ENCODE results near the gene MFRP.

The MFRP gene

DNA sequence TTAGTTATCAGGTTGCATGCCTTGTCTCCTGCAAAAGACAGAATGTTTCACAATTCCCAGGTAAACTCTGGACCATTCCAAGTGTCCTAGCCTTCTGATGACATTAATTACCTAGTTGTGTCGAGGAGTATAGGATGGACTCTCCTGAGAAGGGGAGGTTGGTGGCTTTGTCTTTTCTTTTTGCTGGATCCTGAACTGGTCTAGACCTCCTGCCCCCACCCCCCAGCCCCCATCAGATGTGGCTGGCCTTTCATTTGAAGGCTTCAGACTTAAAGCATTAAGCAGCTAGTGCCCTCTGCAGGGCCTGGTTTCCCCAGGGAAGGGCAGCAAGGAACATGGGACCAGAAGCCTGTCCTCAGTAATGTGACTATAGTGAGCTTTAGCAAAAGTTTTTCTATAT is 39.3 kb downstream of the MFRP start:
- DNase-seq (ENCODE audit: low read depth), result no peak
- TF ChIP-seq, protein P1, sequence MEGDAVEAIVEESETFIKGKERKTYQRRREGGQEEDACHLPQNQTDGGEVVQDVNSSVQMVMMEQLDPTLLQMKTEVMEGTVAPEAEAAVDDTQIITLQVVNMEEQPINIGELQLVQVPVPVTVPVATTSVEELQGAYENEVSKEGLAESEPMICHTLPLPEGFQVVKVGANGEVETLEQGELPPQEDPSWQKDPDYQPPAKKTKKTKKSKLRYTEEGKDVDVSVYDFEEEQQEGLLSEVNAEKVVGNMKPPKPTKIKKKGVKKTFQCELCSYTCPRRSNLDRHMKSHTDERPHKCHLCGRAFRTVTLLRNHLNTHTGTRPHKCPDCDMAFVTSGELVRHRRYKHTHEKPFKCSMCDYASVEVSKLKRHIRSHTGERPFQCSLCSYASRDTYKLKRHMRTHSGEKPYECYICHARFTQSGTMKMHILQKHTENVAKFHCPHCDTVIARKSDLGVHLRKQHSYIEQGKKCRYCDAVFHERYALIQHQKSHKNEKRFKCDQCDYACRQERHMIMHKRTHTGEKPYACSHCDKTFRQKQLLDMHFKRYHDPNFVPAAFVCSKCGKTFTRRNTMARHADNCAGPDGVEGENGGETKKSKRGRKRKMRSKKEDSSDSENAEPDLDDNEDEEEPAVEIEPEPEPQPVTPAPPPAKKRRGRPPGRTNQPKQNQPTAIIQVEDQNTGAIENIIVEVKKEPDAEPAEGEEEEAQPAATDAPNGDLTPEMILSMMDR (IDR thresholded peaks at IDR 0.05; ENCODE audit: low read depth, low read length, missing control alignments), result peak; percentile 24
- in situ Hi-C loops (cut with HindIII; ENCODE audit: low sequenced_read_pairs), result no loop called here
- H3K4me3 ChIP-seq (ENCODE audit: low read depth, low read length), result no peak overlapping the region

DNA sequence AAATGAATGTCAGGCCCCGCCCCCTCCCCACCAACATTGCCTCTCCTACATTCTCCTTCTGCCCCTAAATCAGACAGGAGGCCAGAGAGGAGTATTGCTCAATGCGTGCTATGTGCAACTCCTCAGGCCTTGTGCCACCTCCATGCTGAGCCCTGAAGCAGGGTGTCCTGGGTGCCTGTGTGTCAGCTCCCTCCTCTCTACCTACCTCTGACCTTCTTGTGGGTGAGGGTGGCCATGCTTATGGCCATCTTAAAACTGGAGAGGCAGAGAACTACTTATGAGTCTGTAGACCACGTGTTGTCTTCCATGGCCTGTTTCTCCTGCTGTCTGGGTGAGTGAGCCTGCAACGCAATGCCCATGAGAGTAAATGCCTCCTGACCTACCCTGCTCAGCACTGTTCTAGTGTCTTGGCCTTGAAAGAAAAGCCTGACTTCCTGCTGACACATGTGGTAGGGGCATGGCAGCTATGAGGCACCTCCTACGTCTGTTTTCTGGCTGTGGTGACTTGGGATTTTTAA is 40.1 kb downstream of the MFRP start:
- DNase-seq (ENCODE audit: low read depth), result no peak
- no peak overlapping the region for H3K4me3 ChIP-seq (ENCODE audit: low read depth, low read length)
- TF ChIP-seq, protein P1 (IDR thresholded peaks at IDR 0.05; ENCODE audit: low read depth, low read length, missing control alignments), result no peak
- in situ Hi-C loops (cut with HindIII; ENCODE audit: low sequenced_read_pairs), result no loop called here

DNA sequence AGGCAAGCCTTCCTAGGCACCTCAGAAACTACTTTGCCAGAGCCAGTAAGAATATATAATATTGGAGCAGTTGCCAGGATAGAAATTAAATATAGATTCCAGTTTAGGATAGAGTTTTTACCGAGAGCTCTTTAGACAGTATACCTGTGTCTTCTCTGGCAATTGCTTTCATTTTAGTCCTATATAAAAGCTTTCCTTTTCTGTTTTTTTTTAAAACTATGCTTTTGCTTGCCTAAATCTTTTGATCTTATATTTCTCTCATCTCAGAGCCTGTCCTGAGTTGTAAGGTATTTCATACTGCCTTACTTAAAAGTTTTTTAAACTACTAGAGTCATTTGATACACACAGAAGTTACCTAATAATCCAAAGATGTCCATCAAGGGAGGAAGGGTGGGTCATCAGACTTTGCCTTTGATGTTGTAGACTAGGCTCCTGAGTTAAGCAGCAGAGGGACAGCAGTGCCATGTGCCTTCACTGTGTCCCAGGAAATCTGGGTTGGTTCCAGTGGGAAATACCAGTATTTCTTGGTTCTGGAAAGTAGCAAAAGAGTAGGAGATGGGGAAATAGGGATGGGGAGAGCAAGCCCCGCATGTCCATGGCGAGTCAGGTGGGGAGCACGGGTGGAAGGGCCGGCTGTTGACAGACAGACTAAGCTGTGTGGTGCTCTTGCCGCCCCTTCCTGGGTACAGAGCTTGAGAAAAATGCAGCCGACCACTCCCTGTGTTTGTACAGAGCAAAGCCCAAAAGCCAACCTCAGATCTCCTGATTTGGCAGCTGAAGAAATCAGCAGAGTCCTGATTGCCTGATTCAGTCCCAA is 40.7 kb downstream of the MFRP start:
- DNase-seq (ENCODE audit: low read depth), result no peak
- TF ChIP-seq, protein P1 (IDR thresholded peaks at IDR 0.05; ENCODE audit: low read depth, low read length, missing control alignments), result no peak
- H3K4me3 ChIP-seq (ENCODE audit: low read depth, low read length), result no peak overlapping the region
- in situ Hi-C loops (cut with HindIII; ENCODE audit: low sequenced_read_pairs), result no loop called here

DNA sequence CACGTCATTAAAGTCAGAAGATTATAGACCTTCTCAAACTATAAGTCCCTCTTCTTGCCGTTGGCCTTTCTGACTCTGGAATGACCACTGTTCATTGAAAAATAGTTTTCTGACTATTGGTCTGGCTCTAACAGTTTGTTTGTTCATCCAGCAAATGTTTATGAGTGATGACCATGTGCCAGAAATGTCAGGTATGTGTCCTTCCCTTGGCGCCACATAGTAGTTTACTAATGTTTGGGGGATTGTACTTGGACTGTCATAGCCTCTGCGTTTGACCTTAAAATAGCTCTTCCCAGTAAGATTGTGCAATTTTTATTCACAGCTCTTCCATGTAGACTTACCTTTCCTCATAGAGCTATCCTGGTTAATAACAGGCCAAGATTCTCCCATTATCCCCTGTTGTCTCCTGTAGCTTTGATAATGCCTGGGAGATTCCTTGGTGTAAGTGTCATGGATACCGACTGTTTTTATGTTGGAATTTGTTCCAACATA is 43.2 kb downstream of the MFRP start:
- TF ChIP-seq, protein P1 (IDR thresholded peaks at IDR 0.05; ENCODE audit: low read depth, low read length, missing control alignments), result no peak
- in situ Hi-C loops (cut with HindIII; ENCODE audit: low sequenced_read_pairs), result no loop called here
- DNase-seq (ENCODE audit: low read depth), result no peak
- no peak overlapping the region for H3K4me3 ChIP-seq (ENCODE audit: low read depth, low read length)

DNA sequence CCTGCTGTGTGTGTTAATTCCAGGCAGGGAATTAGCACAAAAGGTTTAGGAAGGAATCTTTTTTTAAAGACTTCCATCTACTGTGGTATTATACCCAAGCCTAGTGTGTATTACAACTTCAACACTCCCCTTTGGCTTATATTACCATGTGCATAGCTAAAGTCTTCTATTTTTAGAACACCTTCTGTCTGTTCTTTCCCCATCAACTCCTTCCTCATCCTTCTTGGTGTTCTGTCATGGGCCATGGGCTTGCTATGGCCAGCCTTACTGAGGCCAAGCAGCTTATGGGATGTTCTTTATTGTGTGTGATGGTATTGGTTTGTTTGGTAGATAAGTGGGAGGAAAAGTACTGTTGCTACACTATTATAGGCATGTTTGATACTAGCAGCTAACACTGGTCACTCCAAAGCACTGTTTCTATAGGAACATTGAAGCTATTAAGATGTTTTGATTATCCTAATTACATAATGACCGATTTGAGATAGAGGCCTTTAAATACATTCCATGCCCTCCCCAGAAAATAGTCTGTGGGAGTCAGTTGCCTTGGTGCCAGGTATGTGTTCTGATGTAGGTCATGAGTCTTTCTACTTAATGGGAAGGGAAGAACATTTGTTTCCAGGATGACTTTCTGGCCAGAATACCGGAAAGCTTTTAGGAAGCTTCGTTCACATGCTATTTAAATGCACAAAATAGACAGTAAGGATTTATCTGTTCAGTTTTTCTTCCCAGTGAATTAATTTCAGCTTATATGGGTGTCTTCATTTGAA is 46.1 kb downstream of the MFRP start:
- DNase-seq (ENCODE audit: low read depth), result no peak
- in situ Hi-C loops (cut with HindIII; ENCODE audit: low sequenced_read_pairs), result no loop called here
- H3K4me3 ChIP-seq (ENCODE audit: low read depth, low read length), result no peak overlapping the region
- TF ChIP-seq, protein P1 (IDR thresholded peaks at IDR 0.05; ENCODE audit: low read depth, low read length, missing control alignments), result no peak

DNA sequence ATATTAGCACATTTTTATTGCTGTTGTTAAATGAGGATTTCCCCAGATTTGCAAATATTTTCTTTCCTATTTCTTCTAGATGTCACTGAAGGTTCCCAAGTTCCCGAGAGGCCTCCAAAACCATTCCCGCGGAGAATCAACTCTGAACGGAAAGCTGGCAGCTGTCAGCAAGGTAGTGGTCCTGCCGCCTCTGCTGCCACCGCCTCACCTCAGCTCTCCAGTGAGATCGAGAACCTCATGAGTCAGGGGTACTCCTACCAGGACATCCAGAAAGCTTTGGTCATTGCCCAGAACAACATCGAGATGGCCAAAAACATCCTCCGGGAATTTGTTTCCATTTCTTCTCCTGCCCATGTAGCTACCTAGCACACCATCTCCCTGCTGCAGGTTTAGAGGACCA is 47.1 kb downstream of the MFRP start:
- TF ChIP-seq, protein P1 (IDR thresholded peaks at IDR 0.05; ENCODE audit: low read depth, low read length, missing control alignments), result no peak
- in situ Hi-C loops (cut with HindIII; ENCODE audit: low sequenced_read_pairs), result loop anchor here (25.0 kb wide), 1 partner anchor 187 kb away; the partner anchor contains the start of genes C2CD2L, DPAGT1 and HINFP
- no peak overlapping the region for H3K4me3 ChIP-seq (ENCODE audit: low read depth, low read length)
- DNase-seq (ENCODE audit: low read depth), result no peak
